ENCODE data around the gene MRPS18B. TPM values are rescaled to one million over a fixed set of nuclear protein-coding genes. Genes with fewer than 3 reads are reported as not detected.

MRPS18B gene
- total and polyA plus RNA-seq, 2 of the 13 experiments (the other 11 are each of a cell fraction or from before 2014, with no cell fraction given) = 125 to 131 TPM

DNA sequence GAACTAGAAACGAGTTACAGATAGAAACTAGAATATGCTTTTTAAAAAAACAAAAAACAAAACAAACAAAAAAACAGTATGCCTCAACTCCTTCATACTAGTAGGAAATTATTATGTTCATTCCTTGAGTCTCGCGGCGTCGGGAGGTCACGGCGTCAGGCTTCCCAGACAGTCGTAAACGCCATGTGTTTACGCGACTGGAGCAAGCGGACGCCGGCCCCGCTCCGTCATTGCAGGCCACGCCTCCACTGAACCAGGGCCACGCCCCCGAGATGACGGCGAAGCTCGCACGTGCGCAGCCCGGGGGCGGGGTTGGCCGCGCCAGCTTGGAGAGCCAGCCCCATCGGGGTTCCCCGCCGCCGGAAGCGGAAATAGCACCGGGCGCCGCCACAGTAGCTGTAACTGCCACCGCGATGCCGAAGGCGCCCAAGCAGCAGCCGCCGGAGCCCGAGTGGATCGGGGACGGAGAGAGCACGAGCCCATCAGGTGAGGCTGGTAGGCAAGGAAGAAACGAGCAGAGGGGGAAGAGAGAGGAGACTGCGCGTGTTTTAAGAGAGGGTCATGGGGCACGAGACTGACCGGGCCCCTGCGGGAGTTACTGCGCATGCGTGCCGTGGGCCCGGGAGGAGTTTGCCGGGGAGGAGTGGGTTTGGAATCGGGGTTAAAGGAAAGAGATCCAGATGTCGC lies 46.4 kb upstream of the MRPS18B start, which contains the start of gene ABCF1 (continued):
- TF ChIP-seq, protein P1, sequence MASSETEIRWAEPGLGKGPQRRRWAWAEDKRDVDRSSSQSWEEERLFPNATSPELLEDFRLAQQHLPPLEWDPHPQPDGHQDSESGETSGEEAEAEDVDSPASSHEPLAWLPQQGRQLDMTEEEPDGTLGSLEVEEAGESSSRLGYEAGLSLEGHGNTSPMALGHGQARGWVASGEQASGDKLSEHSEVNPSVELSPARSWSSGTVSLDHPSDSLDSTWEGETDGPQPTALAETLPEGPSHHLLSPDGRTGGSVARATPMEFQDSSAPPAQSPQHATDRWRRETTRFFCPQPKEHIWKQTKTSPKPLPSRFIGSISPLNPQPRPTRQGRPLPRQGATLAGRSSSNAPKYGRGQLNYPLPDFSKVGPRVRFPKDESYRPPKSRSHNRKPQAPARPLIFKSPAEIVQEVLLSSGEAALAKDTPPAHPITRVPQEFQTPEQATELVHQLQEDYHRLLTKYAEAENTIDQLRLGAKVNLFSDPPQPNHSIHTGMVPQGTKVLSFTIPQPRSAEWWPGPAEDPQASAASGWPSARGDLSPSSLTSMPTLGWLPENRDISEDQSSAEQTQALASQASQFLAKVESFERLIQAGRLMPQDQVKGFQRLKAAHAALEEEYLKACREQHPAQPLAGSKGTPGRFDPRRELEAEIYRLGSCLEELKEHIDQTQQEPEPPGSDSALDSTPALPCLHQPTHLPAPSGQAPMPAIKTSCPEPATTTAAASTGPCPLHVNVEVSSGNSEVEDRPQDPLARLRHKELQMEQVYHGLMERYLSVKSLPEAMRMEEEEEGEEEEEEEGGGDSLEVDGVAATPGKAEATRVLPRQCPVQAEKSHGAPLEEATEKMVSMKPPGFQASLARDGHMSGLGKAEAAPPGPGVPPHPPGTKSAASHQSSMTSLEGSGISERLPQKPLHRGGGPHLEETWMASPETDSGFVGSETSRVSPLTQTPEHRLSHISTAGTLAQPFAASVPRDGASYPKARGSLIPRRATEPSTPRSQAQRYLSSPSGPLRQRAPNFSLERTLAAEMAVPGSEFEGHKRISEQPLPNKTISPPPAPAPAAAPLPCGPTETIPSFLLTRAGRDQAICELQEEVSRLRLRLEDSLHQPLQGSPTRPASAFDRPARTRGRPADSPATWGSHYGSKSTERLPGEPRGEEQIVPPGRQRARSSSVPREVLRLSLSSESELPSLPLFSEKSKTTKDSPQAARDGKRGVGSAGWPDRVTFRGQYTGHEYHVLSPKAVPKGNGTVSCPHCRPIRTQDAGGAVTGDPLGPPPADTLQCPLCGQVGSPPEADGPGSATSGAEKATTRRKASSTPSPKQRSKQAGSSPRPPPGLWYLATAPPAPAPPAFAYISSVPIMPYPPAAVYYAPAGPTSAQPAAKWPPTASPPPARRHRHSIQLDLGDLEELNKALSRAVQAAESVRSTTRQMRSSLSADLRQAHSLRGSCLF (CRISPR knock-in tag; IDR thresholded peaks at IDR 0.05; ENCODE audit: borderline replicate concordance) = peak; percentile 85; the same call in 1 of the 2 replicates
- TF ChIP-seq ZNF652 (CRISPR knock-in tag; IDR thresholded peaks at IDR 0.05; ENCODE audit: borderline replicate concordance, low read depth) (0 out of 2 replicates have a peak, but pooled peaks have one; percentile 46), FOXO1 (CRISPR knock-in tag; IDR thresholded peaks at IDR 0.05) (peak; percentile 90), HNF4G (IDR thresholded peaks at IDR 0.05; ENCODE audit: borderline replicate concordance, low read depth, low read length) (no peak), HNF4G (CRISPR knock-in tag; IDR thresholded peaks at IDR 0.05; ENCODE audit: borderline replicate concordance, low read depth) (no peak), CEBPZ (IDR thresholded peaks at IDR 0.05; ENCODE audit: low read length) (no peak), NR2F2 (IDR thresholded peaks at IDR 0.05; ENCODE audit: borderline replicate concordance, low read depth) (peak; percentile 54; the same call in 1 of the 2 replicates), TSC22D2 (CRISPR knock-in tag; IDR thresholded peaks at IDR 0.05; ENCODE audit: borderline replicate concordance) (no peak; the same call in none of the 2 replicates), ZNF292 (CRISPR knock-in tag; IDR thresholded peaks at IDR 0.05; ENCODE audit: borderline replicate concordance, low read depth) (no peak), ZNF747 (CRISPR knock-in tag; IDR thresholded peaks at IDR 0.05; ENCODE audit: borderline replicate concordance) (peak; percentile 93), FOXJ3 (CRISPR knock-in tag; IDR thresholded peaks at IDR 0.05; ENCODE audit: borderline replicate concordance) (peak; percentile 89), ZNF34 (CRISPR knock-in tag; IDR thresholded peaks at IDR 0.05; ENCODE audit: borderline replicate concordance) (0 out of 2 replicates have a peak, but pooled peaks have one; percentile 84), PHF20 (CRISPR knock-in tag; IDR thresholded peaks at IDR 0.05) (peak; percentile 90), SMAD9 (CRISPR knock-in tag; IDR thresholded peaks at IDR 0.05) (peak; percentile 79; the same call in 1 of the 2 replicates), FOXK1 (CRISPR knock-in tag; IDR thresholded peaks at IDR 0.05; ENCODE audit: borderline replicate concordance, low read depth) (peak; percentile 94), ZNF615 (CRISPR knock-in tag; IDR thresholded peaks at IDR 0.05; ENCODE audit: borderline replicate concordance) (peak; percentile 89; the same call in 1 of the 2 replicates)
- TF ChIP-seq, protein P2, sequence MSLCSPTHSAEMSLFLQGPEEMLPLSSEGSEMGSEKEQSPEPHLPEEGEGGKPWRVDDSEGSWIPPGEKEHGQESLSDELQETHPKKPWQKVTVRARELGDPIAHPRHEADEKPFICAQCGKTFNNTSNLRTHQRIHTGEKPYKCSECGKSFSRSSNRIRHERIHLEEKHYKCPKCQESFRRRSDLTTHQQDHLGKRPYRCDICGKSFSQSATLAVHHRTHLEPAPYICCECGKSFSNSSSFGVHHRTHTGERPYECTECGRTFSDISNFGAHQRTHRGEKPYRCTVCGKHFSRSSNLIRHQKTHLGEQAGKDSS (CRISPR knock-in tag; IDR thresholded peaks at IDR 0.05; ENCODE audit: borderline replicate concordance, low read depth) = peak; percentile 89; the same call in 1 of the 2 replicates
- TF ChIP-seq, protein P3, sequence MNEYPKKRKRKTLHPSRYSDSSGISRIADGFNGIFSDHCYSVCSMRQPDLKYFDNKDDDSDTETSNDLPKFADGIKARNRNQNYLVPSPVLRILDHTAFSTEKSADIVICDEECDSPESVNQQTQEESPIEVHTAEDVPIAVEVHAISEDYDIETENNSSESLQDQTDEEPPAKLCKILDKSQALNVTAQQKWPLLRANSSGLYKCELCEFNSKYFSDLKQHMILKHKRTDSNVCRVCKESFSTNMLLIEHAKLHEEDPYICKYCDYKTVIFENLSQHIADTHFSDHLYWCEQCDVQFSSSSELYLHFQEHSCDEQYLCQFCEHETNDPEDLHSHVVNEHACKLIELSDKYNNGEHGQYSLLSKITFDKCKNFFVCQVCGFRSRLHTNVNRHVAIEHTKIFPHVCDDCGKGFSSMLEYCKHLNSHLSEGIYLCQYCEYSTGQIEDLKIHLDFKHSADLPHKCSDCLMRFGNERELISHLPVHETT (CRISPR knock-in tag; conservative IDR thresholded peaks at IDR 0.05) = no peak; the same call in 1 of the 2 replicates

Measured in HepG2 (cell line).